GM19468 (cell line): ENCODE results near the gene ERI2.
A peak's percentile ranks its signal among the peaks of the same experiment; 100 is the strongest.
"Not testable (repeated sequence)": the region's sequence is repeated elsewhere in the genome, so short reads cannot be mapped to it uniquely, and the experiment has no call there.

ENCODE experiments used
- ATAC-seq: cut with Tn5 transposase; IDR thresholded peaks from one replicate; pipeline ENCODE4 v1.9.1; 2021; ENCODE audit warnings: mild to moderate bottlenecking, moderate library complexity, moderate number of reproducible peaks; ENCODE audit not compliant: unreplicated experiment; ENCODE audit errors: extremely low read depth

ERI2 gene

DNA sequence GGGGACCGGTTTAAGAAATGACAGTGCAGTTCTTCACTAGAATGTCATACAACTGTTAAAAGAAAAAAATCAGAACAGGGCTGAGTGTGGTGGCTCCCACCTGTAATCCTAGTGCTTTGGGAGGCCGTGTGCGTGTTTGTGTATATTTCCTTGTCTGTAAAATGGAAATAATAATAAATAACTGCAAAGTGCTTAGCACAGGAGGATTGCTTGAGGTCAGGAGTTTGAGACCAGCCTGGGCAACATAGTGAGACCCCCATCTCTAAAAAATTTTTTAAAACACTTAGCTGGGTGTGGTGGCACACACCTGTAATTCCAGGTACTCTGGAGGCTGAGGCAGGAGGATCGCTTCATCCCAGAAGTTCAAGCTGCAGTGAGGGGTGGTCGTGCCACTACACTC, 40.0 kb downstream of the ERI2 start:
- ATAC-seq = no peak

DNA sequence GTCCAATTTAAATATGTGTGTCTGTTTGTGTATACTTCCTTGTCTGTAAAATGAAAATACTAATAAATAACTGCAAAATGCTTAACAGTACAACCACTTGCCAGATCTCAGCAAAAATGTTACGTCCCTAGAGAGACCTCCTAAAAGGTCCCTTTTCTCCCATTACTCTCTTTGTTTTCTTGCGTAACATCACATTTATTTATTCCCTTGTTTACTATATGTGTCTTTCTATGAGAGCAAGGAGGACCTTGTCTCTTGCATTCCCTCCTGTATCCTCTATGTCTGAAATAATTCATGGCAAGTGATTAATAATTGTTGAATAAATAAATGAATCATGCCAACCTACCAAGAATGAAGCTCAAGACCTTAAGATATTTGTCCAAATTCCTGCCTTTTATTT, 40.5 kb downstream of the ERI2 start:
- ATAC-seq = no peak

DNA sequence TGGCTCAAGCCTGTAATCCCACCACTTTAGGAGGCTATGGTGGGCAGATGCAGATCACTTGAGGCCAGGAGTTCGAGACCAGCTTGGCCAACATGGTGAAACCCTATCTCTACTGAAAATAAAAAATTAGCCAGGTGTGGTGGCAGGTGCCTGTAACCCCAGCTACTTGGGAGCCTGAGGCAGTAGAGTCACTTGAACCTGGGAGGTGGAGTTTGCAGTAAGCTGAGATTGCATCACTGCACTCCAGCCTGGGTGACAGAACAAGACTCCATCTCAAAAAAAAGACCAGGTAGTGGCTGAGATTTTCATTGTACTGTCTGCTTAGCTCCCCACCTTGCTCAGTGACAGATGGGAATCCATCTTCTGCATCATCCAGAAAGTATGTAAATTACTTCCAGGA, 41.8 kb downstream of the ERI2 start:
- ATAC-seq = not testable (repeated sequence)

DNA sequence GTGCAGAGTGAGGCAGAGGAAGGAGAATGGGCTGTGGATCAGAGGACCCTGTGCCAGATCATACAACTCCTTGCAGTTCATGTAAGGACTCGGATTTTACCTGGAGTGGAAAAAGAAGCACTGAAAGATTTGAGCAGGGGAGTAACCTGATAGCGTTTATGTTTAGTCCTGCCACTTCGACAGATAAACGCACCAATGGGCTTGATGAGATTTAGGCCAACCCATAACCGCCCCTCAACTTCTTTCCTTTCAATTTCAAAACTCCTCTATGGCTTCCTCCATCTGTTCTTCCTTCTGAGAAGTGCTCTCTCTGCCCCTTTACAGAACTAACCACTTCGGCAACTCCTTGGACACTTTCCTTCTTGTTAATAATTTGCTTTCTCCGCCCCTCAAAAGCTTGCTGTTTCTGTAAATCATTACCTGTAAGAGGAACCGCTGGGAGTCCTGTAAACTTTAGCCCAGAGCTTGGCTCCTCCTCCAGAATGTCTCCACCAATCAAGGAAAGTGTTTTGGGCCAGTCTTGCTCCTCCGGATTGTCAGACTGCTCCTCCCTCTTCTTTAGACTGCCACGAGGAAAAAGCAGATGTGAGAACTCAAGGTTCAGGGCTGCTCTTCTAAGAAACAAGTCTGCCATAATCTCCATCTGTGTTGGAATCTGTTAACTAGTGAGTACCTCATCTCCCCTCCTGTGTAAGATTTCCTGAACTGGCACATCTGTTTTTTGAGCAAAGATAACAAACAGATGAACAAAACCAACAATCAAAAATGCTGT, 42.6 kb downstream of the ERI2 start, which contains the start of gene ACSM3:
ACSM3 (plus strand) TSS at position 554 of the 772 bp plus-strand sequence. CDS start 6,021 bp downstream, outside the sequence.
- peak; percentile 89 for ATAC-seq

DNA sequence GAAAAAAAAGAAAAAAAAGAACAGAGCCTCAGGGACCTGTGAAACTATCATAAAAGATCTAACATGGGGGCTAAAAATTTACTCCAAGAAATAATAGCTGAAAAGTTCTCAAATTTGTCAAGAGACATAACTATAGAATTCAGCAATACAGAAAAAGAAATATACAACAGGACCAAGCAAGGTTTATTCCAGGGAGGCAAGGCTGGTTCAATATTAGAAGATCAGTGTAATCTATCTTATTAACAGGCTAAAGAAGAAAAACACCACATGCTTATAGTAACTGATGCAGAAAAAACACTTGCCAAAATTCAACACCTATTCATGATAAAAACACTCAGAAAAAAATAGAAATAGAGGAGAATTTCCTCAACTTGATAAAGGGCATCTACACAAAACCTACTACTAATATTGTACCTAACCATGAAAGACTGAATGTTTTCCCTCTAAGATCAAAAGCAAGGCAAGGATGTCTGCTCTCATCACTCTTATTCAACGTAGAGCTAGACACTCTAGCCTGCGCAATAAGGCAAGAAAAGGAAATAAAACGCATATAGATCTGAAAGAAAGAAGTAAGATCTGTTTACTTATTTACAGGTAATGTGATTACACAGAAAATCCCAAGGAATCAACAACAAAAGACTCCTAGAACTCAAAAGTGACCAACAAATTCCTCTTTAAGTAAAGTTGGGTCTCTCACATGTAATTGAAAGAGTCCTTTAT, 43.7 kb downstream of the ERI2 start:
- no peak for ATAC-seq

DNA sequence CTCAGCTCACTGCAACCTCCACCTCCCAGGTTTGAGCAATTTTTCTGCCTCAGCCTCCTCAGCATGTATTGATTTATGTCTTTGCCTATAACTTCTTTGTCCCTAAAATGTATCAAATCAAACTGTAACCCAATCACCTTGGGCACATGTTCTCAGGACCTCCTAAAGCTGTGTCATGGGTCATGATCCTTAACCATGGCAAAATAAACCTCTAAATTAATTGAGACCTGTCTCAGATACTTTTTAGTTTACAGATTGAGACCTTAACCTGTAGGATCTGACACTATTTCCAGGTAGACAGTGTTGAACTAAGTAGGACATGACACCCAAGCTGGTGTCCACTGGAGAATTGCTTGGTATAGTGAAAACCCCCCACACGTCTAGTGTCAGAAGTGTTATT, 45.1 kb downstream of the ERI2 start:
- no peak for ATAC-seq

DNA sequence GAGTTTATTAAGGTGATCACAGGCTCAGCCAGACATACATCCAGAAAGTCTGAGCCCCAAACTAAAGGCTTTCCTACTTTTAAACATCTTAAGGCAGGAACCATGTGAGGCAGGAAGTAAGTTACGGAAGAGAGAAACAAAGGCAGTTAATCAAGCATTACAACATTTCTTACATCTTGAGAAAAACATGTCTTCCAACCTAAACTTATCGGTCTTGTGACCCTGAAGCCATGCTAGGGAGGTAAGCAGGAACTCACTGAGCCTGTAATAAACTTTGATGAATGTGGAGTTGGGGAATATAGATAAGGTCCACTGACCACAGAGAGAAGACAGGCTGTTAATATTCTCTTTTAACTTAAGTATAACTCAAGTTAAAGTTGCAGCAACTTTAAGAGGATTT, 45.9 kb downstream of the ERI2 start:
- ATAC-seq = no peak

DNA sequence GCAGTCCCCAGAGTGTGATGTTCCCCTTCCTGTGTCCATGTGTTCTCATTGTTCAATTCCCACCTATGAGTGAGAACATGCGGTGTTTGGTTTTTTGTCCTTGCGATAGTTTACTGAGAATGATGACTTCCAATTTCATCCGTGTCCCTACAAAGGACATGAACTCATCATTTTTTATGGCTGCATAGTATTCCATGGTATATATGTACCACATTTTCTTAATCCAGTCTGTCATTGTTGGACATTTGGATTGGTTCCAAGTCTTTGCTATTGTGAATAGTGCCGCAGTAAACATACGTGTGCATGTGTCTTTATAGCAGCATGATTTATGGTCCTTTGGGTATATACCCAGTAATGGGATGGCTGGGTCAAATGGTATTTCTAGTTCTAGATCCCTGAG, 50.5 kb downstream of the ERI2 start:
- not testable (repeated sequence) for ATAC-seq

DNA sequence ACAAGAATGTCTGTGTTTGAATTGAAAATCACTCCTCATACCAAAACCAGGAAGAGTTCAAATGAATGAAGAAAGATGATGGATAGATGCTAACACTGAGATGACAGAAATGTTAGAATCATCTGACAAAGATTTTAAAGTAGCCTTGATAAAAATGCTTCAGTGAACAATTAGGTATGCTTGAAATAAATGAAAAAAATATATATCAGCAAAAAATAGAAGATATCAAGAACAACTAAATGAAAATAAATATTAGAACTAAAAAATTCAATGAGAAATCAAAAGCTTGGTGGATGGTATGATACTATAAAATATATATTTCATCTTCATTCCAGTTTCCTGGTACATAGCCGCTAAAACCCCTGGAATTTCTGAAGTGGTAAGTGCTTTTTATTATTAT, 51.0 kb downstream of the ERI2 start:
- ATAC-seq = no peak

DNA sequence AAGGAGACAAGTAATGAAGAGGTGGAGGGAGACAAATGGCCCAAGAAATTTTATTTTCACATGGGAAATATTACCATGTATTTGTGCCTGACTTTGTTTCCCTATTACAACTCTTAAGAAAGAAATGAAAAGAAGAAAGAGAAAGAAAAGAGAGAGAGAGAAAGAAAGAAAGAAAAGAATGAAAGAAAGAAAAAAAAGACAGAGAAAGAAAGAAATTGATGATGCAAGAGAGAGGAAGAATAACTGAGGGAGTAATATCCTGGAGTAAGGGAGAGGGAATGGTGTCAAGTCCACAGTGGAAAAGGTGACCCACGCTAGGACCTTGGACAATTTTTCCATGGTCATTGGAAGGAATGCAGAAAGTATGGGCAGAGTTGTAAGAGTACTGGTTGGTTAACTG, 52.5 kb downstream of the ERI2 start:
- ATAC-seq = no peak

DNA sequence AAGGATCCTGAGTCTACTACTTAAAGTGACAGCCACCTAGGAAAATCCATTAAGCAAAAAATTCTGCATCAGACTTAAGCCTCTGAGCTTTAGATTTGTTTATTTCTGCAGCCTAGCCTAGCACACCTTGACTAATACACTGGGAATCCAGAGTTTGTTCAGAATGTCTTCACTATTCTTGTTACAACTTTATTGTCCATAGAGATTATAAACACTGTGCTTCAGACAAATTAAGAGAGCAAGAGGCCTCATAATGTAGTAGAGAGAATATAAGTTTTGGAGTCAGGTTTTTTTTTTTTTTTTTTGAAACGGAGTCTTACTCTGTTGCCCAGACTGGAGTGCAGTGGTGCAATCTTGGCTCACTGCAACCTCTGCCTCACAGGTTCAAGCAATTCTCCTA, 55.7 kb downstream of the ERI2 start:
- ATAC-seq = no peak

DNA sequence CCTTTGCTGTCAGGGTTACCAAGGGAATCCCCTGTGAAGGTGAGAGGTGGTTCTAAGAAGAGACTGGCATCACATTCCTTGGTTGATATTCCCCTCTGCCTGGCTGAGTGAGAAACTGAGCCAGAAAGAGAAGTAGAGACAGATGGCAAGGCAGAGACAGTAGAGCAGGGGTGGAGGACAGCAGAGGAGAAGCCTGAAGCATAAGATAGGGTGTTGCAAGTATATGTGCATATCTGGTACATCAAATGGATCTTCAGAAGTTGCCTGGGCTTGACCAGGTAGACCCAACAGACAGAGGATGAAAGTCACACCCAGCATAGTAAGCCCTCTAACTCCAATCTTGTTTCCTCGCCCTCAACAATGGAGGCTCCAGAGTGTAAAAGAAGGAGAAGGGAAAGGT, 56.8 kb downstream of the ERI2 start:
- ATAC-seq = no peak

DNA sequence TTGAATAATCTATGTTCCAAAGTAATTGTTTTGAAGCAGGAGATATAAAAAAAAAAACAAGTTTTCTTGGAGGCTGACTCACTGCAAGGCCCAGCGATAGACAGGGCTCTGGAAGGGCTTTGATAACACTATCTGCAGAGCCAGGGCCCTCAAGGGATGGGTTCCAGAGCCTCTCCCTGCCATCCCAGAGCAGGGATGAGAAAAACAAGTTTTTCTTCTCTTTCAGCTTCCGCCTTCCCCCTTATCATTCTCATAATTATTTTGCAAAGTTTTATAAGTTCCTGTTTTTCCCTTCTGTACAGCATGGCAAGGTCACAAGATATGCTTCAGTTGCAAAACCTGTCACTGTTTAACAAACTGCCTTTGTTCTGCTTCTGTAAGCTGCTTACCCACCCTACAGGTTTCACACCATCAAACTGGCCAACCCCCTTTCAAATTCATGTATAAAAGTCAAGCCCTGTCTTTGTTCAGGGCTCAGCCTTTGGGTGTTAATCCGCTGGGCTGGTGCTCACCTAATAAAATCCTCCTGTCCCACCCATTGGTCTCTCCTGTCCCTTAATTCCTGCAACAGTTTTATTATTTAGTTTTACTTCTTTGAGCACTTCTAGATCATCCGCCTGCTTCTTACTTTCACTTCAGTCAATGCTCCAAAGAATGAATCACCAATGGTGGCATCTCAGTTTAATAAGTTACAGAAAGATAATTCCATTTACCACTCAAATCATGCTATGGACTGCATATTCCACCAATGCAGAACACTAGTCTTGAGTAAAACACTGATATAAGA, 59.0 kb downstream of the ERI2 start:
- ATAC-seq = no peak

DNA sequence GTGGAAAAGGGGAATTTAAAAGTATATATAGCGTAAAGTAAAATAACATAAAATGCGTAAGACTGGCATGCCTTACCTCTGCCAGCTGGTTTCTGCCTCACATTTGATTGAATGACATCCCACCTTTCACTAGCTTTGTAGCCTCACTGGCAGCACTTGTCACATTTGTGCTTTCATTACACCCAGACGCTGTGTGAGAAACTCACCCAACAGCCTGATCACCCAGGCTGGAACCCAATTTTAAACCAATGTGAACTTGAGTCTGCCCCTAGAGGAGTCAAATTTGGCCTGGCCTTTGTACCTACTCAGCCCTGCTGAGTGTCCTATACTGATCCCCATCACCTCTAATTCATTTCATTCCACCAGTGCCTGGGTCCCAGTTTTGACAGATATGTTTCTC, 59.8 kb downstream of the ERI2 start:
- ATAC-seq = no peak
